Activated CD8-positive, alpha-beta T cell treated with anti-CD3 and anti-CD28 coated beads, Interleukin-2, amount 10 ng/mL, durations not matched to agents 7 days and 5 days (primary cell): ENCODE measurements around the gene TANK. TPM values are rescaled to one million over a fixed set of nuclear protein-coding genes. Genes with fewer than 3 reads are reported as not detected.
A peak's percentile ranks its signal among the peaks of the same experiment; 100 is the strongest.

Experiments
- ATAC-seq: fragments of 150-1000 bp; cut with Tn5 transposase; one replicate; pipeline ENCODE4 v1.10.0; 2021; ENCODE audit warnings: moderate library complexity
- CTCF ChIA-PET: fragments of 350-600 bp; sonication (Branson Sonifier 250); formaldehyde crosslinking; loops from one replicate; lab custom pipeline; 2021; ENCODE audit warnings: antibody characterized with exemption; lab: Charles Lee
- POLR2A ChIA-PET: fragments of 350-600 bp; sonication (Branson Sonifier 250); formaldehyde crosslinking; loops from one replicate; lab custom pipeline; 2021; ENCODE audit warnings: antibody characterized with exemption; lab: Charles Lee
- DNase-seq: peaks from one replicate; pipeline ENCODE4 v3.0.0-alpha.2; 2020
- H3K27ac Mint-ChIP-seq: one replicate; pipeline ENCODE4 v1.8.0; 2021; ENCODE audit warnings: mild to moderate bottlenecking, mixed read lengths
- H3K27me3 Mint-ChIP-seq: one replicate; pipeline ENCODE4 v1.8.0; 2021; ENCODE audit warnings: low read depth, mixed read lengths
- H3K36me3 Mint-ChIP-seq: one replicate; pipeline ENCODE4 v1.8.0; 2021; ENCODE audit warnings: low read depth, mixed read lengths
- H3K4me1 Mint-ChIP-seq: one replicate; pipeline ENCODE4 v1.8.0; 2021; ENCODE audit warnings: low read depth, mixed read lengths
- H3K4me3 Mint-ChIP-seq: one replicate; pipeline ENCODE4 v1.8.0; 2021; ENCODE audit warnings: mild to moderate bottlenecking, mixed read lengths
- H3K9me3 Mint-ChIP-seq: one replicate; pipeline ENCODE4 v1.8.0; 2022; ENCODE audit warnings: mixed read lengths; ENCODE audit not compliant: insufficient read depth
- total RNA-seq, 2 experiments: library from RNA; stranded (reverse); gene quantifications; one replicate each; pipeline ENCODE4 v1.2.3, GENCODE V29; 2021

TANK gene
- total RNA-seq, 2 experiments from 2014 or later = 68.2 to 71.6 TPM

DNA sequence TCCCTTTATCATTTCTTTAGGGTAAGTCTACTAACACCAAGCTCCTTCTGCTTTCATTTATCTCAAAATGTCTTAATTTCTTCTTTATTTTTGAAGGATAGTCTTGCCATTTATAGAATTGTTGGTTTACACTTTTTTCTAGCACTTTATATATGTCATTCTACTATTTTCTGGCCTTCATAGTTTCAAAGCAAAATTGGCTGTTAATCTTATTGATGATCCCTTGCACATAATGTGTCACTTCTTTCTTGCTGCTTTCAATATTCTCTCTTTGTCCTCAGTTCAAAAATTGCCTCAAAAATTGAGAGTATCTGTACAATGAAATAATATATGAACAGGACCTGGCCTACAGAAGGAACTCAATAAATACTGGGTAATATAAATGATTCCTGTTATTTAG is 7.9 kb upstream of the TANK start:
- Mint-ChIP-seq H3K27ac (no peak overlapping the region), H3K4me3 (no peak overlapping the region), H3K27me3 (no peaks in the 10 kb centered on the region), H3K4me1 (peaks cover 11% of the 10 kb centered on the region), H3K36me3 (peaks cover 70% of the 10 kb centered on the region), H3K9me3 (peaks cover 52% of the 10 kb centered on the region)
- DNase-seq (no peak), ATAC-seq (no peak)
- ChIA-PET CTCF (interaction anchor here (1.0 to 2.0 kb wide), 3 partner anchors 9 to 14 kb away, joined by 3 to 8 read pairs (median 5); no protein-coding TSS in a partner anchor), POLR2A (no interaction called here)

DNA sequence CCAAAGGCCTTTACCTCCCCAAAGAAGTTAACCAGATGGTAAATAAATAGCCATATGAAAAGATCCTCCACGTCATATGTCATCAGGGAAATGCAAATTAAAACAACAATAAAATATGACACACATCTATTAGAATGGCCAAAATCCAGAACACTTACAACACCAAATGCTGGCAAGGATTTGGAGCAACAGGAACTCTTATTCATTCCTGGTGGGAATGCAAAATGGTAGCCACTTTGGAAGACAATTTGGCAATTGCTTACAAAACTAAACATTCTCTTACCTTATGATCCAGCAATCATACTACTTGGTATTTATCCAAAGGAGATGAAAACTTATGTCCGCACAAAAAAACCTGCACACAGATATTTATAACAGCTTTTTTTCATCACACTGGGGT is 1.3 kb upstream of the TANK start:
- DNase-seq = no peak
- no peaks in the 10 kb centered on the region for H3K9me3 Mint-ChIP-seq
- H3K27ac Mint-ChIP-seq = no peak overlapping the region
- ChIA-PET POLR2A (interaction anchor here (0.6 kb wide), 1 partner anchor 9 kb away, joined by 3 read pairs; no protein-coding TSS in a partner anchor), CTCF (interaction anchor here (1.3 kb wide), 1 partner anchor 95 kb away, joined by 5 read pairs; no protein-coding TSS in a partner anchor)
- H3K4me3 Mint-ChIP-seq = no peak overlapping the region
- peaks cover 41% of the 10 kb centered on the region for H3K4me1 Mint-ChIP-seq
- no peaks in the 10 kb centered on the region for H3K27me3 Mint-ChIP-seq
- no peak for ATAC-seq
- H3K36me3 Mint-ChIP-seq = peaks cover 52% of the 10 kb centered on the region

DNA sequence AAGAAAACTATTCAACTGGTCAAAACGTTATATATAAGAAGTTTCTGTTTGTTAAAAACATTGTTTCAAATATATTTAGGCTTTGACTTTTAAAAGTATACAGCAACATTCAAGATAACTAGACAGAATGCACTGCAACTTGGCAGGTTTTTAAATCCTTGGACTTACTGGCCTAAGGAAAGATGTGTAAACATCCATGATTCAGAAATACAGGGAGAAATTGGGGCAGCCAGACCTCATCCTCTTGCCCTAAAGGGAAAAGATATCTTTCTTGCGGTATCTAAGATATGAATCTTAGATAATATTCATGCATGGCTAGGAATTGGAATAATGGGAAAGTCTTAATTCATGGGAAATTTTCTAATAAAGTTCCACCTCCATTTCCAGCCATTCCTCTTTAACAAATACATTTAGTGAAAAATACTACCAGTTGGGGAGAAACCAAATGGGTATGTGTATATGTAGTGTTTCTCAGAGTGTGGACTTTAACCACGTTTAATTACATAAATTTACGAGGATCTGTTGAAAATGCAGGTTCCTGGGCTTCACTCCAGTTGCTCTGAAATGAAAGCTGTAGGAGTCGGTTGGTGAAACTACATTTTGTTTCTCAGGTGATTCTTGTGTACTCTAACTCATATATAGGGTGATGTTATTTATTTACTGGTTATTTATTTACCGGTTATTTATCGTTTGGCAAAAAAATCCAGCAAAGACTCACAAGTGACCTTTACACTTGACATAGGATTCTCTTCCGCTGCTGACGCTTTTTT is 587 bp upstream of the TANK start:
- no peak for DNase-seq
- Mint-ChIP-seq H3K27me3 (no peaks in the 10 kb centered on the region), H3K9me3 (no peaks in the 10 kb centered on the region), H3K4me3 (peak overlapping the region; percentile 95), H3K27ac (peak overlapping the region; percentile 99), H3K4me1 (peaks cover 44% of the 10 kb centered on the region), H3K36me3 (peaks cover 51% of the 10 kb centered on the region)
- ChIA-PET POLR2A (interaction anchor here (0.8 to 2.1 kb wide), 4 partner anchors 9 to 147 kb away, joined by 3 to 9 read pairs (median 5); no protein-coding TSS in a partner anchor), CTCF (no interaction called here)
- ATAC-seq = no peak

DNA sequence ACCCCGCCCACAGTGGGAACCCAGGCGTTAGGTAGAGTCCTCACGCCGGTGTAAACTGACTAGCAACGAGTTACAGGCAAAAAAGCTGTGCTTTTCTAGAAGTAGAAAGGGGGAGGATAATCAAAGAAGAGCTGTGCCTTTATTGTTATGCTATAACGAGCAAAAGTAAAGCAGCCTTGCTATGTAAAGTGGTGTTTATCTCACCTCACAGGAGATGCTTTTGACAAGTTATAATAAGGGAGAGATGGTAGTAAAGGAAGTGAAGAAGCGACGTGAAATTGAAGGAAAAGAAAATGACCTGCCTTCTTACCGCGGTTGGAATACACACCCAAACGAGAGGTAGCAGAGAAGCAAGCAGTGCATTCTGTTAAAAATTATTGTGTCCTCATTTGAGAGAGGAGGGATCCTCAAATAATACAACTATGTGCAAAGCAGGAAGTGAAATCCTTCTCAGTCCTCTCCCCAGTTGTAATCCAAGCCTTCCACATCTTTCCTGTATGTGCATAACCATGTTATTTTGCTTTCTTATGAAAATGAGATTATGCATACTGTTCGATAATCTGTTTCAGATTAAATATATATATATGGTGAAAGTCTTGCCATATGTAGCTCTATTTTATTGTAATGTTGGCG is 962 bp downstream of the TANK start:
- peaks cover 54% of the 10 kb centered on the region for H3K36me3 Mint-ChIP-seq
- POLR2A ChIA-PET = interaction anchor here (0.6 to 2.1 kb wide), 4 partner anchors 8 to 145 kb away, joined by 3 to 9 read pairs (median 4); no protein-coding TSS in a partner anchor

DNA sequence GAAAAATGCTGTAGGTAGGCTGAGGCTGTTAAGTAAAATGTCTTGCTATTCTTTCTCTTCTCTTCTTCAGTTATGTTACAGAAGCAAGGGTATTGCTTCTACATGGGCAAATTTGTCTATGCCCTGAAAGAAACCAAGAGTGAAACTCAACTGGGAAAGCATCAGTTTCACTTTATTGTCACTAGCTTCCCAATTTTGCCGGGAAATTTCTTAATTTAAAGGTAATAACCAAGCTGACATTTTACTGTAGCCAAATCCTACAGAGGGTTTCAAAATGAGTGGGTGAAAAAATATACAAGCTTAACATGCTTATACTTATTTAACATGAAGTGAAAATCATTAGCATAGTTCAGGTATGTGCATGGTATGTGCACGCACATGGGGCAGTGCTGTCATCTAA is 3.2 kb downstream of the TANK start:
- CTCF ChIA-PET = interaction anchor here (1.2 kb wide), 1 partner anchor 76 kb away, joined by 3 read pairs; no protein-coding TSS in a partner anchor
- ATAC-seq (no peak), DNase-seq (no peak)
- no peaks in the 10 kb centered on the region for H3K9me3 Mint-ChIP-seq
- no peaks in the 10 kb centered on the region for H3K27me3 Mint-ChIP-seq
- POLR2A ChIA-PET = interaction anchor here (0.9 kb wide), 1 partner anchor 10 kb away, joined by 4 read pairs; no protein-coding TSS in a partner anchor
- H3K4me1 Mint-ChIP-seq = peaks cover 73% of the 10 kb centered on the region
- peak overlapping the region; percentile 79 for H3K27ac Mint-ChIP-seq
- peak overlapping the region; percentile 70 for H3K4me3 Mint-ChIP-seq
- H3K36me3 Mint-ChIP-seq = peaks cover 69% of the 10 kb centered on the region

More for the DNA sequence above, 962 bp downstream of the TANK start:
- Mint-ChIP-seq H3K27me3 (no peaks in the 10 kb centered on the region), H3K4me3 (peak overlapping the region; percentile 95), H3K9me3 (no peaks in the 10 kb centered on the region), H3K4me1 (peaks cover 55% of the 10 kb centered on the region), H3K27ac (peak overlapping the region; percentile 99)
- CTCF ChIA-PET = no interaction called here
- ATAC-seq = peak; percentile 55
- no peak for DNase-seq

DNA sequence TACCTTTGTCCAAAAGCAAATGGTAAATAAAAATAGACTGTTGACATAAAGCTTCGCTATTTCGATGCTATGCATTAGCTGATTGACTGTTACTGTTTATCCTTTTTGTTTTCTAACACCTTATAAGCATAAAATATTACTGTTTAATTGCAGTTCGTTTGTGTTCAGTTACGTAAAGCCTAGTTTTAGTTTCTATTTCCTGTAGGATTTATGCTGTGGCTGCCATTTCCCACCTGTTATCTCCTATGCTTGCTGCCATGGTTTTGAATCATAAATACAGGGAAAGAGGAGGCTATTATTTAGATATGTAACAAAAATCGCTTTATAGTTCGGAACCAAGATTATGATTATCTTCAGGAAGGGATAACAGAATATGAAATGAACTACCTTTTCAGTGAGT is 3.9 kb downstream of the TANK start:
- no peaks in the 10 kb centered on the region for H3K27me3 Mint-ChIP-seq
- no peaks in the 10 kb centered on the region for H3K9me3 Mint-ChIP-seq
- peaks cover 67% of the 10 kb centered on the region for H3K36me3 Mint-ChIP-seq
- H3K4me3 Mint-ChIP-seq = peak overlapping the region; percentile 70
- DNase-seq (no peak), ATAC-seq (no peak)
- H3K4me1 Mint-ChIP-seq = peaks cover 75% of the 10 kb centered on the region
- ChIA-PET POLR2A (interaction anchor here (0.9 kb wide), 1 partner anchor 10 kb away, joined by 4 read pairs; no protein-coding TSS in a partner anchor), CTCF (interaction anchor here (1.0 to 1.2 kb wide), 2 partner anchors 17 to 77 kb away, joined by 3 read pairs; no protein-coding TSS in a partner anchor)
- peak overlapping the region; percentile 58 for H3K27ac Mint-ChIP-seq

DNA sequence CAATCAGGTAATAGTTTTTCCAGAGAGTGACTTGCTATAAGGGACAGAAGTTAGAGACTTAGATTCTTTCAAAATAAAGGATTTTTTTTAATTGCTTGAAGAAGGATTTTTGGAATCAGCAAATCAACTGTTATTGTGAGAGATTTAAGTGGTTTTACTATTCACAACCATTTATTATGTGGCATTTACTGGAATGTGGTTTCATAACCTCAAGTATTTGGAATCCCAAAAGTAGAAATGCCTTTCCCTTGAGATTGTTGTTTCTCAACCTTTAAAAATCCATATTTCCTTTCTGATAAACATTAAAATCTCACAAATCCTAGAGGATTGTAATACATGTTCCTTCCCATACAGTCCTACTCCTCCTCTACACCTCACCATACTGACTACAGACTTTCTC is 5.0 kb downstream of the TANK start:
- peaks cover 69% of the 10 kb centered on the region for H3K36me3 Mint-ChIP-seq
- peak overlapping the region; percentile 91 for H3K27ac Mint-ChIP-seq
- H3K9me3 Mint-ChIP-seq = no peaks in the 10 kb centered on the region
- POLR2A ChIA-PET = interaction anchor here (0.6 to 2.2 kb wide), 2 partner anchors 27 to 30 kb away, joined by 3 to 7 read pairs; no protein-coding TSS in a partner anchor
- no peak overlapping the region for H3K4me3 Mint-ChIP-seq
- ATAC-seq (no peak), DNase-seq (no peak)
- CTCF ChIA-PET = interaction anchor here (1.0 kb wide), 1 partner anchor 11 kb away, joined by 3 read pairs; no protein-coding TSS in a partner anchor
- H3K27me3 Mint-ChIP-seq = no peaks in the 10 kb centered on the region
- H3K4me1 Mint-ChIP-seq = peaks cover 77% of the 10 kb centered on the region

DNA sequence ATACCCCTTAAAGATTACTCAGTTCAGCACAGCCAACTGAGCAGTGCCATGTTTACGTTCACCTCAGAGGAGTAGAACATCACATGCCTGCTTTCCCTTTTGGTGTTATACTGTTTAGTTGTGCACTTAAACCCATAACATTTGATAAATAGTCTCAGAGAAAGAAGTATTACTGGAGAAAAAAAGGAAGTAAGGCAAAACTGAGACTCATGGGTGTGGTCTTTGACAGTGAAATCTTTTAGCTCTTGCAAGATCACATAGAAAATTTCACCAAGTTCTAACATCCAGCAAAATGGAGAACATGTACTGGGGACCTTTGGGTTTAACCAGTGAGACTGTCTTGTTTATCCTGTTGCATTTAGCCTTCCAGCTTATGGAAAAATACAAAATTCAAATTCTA is 5.6 kb downstream of the TANK start:
- DNase-seq (no peak), ATAC-seq (no peak)
- Mint-ChIP-seq H3K9me3 (no peaks in the 10 kb centered on the region), H3K4me3 (peak overlapping the region; percentile 46), H3K27ac (peak overlapping the region; percentile 91), H3K36me3 (peaks cover 73% of the 10 kb centered on the region), H3K4me1 (peaks cover 82% of the 10 kb centered on the region), H3K27me3 (no peaks in the 10 kb centered on the region)
- ChIA-PET CTCF (interaction anchor here (0.8 to 1.0 kb wide), 2 partner anchors 10 to 26 kb away, joined by 3 read pairs; no protein-coding TSS in a partner anchor), POLR2A (interaction anchor here (0.6 to 2.2 kb wide), 3 partner anchors 26 to 30 kb away, joined by 3 to 7 read pairs (median 3); no protein-coding TSS in a partner anchor)

DNA sequence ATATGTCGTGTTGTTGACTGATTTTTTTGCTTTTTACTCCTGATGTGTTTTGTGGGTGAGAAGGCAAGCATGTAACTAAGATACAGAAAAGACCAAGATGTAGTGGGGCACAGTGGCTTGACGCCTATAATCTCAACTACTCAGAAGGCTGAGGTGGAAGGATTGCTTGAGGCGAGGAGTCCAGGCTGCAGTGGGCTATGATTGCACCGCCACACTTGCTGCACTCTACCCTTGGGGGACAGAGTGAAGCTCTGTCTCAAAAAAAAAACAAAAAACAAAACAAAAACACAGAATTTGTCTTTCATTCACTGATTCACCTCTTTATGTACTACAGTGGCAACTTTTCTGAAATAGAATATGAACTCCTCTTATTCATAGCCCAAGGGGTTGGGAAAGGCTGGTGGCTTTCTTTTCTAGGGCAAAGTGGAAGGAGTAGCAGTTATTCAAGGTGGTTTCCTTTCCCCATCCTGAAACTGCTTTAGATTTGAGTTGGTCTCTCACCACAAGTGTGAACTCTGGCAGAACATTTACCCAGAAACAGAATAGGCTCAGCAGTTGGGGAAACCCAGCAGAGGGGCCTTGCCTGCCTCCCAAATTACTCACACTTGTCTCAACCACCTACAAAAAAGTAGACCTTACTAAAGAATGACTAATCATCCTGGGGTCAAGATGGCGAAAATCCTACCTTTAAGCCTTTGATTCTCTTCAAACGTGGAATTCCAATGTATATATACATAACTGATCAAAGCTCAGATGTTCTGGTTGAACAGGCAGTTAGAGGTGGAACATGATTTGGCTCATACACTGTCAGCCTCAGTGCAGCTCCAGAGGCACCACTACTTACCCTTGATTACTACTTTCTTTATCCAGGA is 6.5 kb downstream of the TANK start:
- peak overlapping the region; percentile 91 for H3K27ac Mint-ChIP-seq
- POLR2A ChIA-PET = interaction anchor here (0.6 to 2.2 kb wide), 4 partner anchors 27 to 62 kb away, joined by 3 to 9 read pairs (median 6); no protein-coding TSS in a partner anchor
- H3K4me3 Mint-ChIP-seq = peak overlapping the region; percentile 46
- ATAC-seq = peak; percentile 88
- no peaks in the 10 kb centered on the region for H3K9me3 Mint-ChIP-seq
- no peaks in the 10 kb centered on the region for H3K27me3 Mint-ChIP-seq
- H3K36me3 Mint-ChIP-seq = peaks cover 75% of the 10 kb centered on the region
- H3K4me1 Mint-ChIP-seq = peaks cover 87% of the 10 kb centered on the region
- CTCF ChIA-PET = interaction anchor here (0.8 kb wide), 1 partner anchor 27 kb away, joined by 3 read pairs; no protein-coding TSS in a partner anchor
- peak; percentile 62 for DNase-seq

DNA sequence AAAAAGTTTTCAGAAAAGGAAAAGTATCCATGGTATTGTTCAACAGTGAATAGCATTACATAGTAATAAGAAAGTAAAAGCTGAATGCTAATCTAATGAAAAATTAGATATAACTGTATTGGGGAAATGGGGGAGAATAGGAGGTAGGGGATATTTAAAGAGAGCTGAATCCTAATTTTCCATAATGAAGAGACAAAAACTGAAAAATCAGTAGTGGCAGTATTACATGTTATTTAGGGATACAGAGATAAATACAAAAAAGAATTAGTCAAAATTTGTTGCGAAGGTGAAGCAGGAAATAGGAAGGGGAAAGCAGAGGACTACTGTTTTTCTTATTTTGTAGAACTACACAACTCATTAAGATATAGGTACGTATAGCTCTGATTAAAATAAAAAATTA is 9.1 kb downstream of the TANK start:
- Mint-ChIP-seq H3K4me1 (peaks cover 79% of the 10 kb centered on the region), H3K4me3 (no peak overlapping the region), H3K27me3 (no peaks in the 10 kb centered on the region), H3K9me3 (peaks cover 4% of the 10 kb centered on the region), H3K36me3 (peaks cover 76% of the 10 kb centered on the region), H3K27ac (no peak overlapping the region)
- POLR2A ChIA-PET = interaction anchor here (0.6 to 0.8 kb wide), 3 partner anchors 8 to 966 kb away, joined by 3 to 4 read pairs (median 3); partner anchors contain the start of gene TANK
- DNase-seq (no peak), ATAC-seq (no peak)
- CTCF ChIA-PET = interaction anchor here (1.2 to 1.8 kb wide), 3 partner anchors 55 to 106 kb away, joined by 3 to 7 read pairs (median 5); no protein-coding TSS in a partner anchor
